Nephron (organoid): ENCODE data around the gene MPO.

Source experiments
- H3K27ac Mint-ChIP-seq, 3 experiments: 2 replicates each; pipeline ENCODE4 v1.8.0; 2020; ENCODE audit warnings: mixed read lengths in 3 of 3, mild to moderate bottlenecking in 2 of 3, moderate library complexity in 1 of 3
- H3K27me3 Mint-ChIP-seq: 2 replicates; pipeline ENCODE4 v1.8.0; 2021; ENCODE audit warnings: low read depth, mild to moderate bottlenecking, moderate library complexity, mixed read lengths
- H3K36me3 Mint-ChIP-seq: 2 replicates; pipeline ENCODE4 v1.8.0; 2020; ENCODE audit warnings: low read depth, mixed read lengths
- H3K4me1 Mint-ChIP-seq: 2 replicates; pipeline ENCODE4 v1.8.0; 2020; ENCODE audit warnings: mixed read lengths
- H3K4me3 Mint-ChIP-seq, 3 experiments: 2 replicates each; pipeline ENCODE4 v1.8.0; 2020; ENCODE audit warnings: mild to moderate bottlenecking in 3 of 3, mixed read lengths in 3 of 3, moderate library complexity in 2 of 3
- H3K9me3 Mint-ChIP-seq: 2 replicates; pipeline ENCODE4 v1.8.0; 2020; ENCODE audit warnings: mixed read lengths
- TF ChIP-seq, protein P1 (sequence below), 3 experiments: fragments of 200-600 bp; sonication (generic); IDR thresholded peaks; one replicate each; pipeline ENCODE4 v1.5.0; 2021; ENCODE audit warnings: antibody characterized with exemption in 3 of 3; ENCODE audit not compliant: unreplicated experiment in 3 of 3

The MPO gene, protein sequence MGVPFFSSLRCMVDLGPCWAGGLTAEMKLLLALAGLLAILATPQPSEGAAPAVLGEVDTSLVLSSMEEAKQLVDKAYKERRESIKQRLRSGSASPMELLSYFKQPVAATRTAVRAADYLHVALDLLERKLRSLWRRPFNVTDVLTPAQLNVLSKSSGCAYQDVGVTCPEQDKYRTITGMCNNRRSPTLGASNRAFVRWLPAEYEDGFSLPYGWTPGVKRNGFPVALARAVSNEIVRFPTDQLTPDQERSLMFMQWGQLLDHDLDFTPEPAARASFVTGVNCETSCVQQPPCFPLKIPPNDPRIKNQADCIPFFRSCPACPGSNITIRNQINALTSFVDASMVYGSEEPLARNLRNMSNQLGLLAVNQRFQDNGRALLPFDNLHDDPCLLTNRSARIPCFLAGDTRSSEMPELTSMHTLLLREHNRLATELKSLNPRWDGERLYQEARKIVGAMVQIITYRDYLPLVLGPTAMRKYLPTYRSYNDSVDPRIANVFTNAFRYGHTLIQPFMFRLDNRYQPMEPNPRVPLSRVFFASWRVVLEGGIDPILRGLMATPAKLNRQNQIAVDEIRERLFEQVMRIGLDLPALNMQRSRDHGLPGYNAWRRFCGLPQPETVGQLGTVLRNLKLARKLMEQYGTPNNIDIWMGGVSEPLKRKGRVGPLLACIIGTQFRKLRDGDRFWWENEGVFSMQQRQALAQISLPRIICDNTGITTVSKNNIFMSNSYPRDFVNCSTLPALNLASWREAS

GRCh38 chr17:58280480-58281217 is at the start of gene MPO:
Gene MPO (minus strand): TSS chr17:58280935. CDS start chr17:58280758, 177 bp downstream.
- TF ChIP-seq, protein P1, sequence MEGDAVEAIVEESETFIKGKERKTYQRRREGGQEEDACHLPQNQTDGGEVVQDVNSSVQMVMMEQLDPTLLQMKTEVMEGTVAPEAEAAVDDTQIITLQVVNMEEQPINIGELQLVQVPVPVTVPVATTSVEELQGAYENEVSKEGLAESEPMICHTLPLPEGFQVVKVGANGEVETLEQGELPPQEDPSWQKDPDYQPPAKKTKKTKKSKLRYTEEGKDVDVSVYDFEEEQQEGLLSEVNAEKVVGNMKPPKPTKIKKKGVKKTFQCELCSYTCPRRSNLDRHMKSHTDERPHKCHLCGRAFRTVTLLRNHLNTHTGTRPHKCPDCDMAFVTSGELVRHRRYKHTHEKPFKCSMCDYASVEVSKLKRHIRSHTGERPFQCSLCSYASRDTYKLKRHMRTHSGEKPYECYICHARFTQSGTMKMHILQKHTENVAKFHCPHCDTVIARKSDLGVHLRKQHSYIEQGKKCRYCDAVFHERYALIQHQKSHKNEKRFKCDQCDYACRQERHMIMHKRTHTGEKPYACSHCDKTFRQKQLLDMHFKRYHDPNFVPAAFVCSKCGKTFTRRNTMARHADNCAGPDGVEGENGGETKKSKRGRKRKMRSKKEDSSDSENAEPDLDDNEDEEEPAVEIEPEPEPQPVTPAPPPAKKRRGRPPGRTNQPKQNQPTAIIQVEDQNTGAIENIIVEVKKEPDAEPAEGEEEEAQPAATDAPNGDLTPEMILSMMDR (IDR thresholded peaks at IDR 0.05; ENCODE audit: unreplicated experiment in 3 of 3), result no peak
- Mint-ChIP-seq H3K4me1 (no peaks in the 10 kb centered on the region), H3K9me3 (no peaks in the 10 kb centered on the region), H3K27me3 (peaks cover 20% of the 10 kb centered on the region), H3K36me3 (no peaks in the 10 kb centered on the region), H3K4me3 (no peak within 1 kb of the TSS), H3K27ac (no peak within 1 kb of the TSS)

DNA sequence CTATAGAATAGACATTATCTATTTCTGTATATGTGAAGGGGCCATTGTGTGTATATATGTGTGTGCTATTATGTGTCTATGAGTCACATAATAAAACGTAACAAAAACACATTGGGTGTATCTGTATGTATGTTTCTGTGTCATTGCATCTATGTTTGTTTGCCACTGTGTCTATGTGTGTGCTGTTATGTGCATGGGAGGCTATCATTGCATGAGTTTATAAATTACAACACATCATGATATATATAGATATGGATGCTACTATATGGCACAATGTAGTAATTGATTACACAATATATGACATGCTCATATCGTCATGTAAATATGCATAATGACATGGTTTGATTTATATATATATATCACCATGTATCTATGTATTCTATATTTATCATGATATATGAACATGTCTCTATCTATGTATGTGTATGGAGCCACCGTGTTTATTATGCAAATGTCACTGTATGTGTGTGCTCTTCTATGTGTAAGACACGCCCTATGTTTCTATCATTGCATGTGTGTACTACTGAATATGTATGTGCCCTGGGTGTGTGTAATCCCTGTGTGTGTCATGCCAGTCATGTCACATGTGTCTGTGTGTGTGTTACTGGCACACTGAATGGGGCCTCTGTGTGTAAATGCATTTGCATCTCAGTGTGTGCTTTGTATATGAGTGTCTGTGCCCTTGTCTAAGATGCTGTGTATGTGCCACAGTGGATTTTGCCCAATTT is 49.2 kb upstream of the MPO start:
- Mint-ChIP-seq H3K4me1 (peaks cover 22% of the 10 kb centered on the region), H3K4me3 (no peak overlapping the region), H3K27me3 (no peaks in the 10 kb centered on the region), H3K36me3 (no peaks in the 10 kb centered on the region), H3K9me3 (no peaks in the 10 kb centered on the region), H3K27ac (no peak overlapping the region)
- TF ChIP-seq, protein P1 (IDR thresholded peaks at IDR 0.05; ENCODE audit: unreplicated experiment in 3 of 3), result no peak

DNA sequence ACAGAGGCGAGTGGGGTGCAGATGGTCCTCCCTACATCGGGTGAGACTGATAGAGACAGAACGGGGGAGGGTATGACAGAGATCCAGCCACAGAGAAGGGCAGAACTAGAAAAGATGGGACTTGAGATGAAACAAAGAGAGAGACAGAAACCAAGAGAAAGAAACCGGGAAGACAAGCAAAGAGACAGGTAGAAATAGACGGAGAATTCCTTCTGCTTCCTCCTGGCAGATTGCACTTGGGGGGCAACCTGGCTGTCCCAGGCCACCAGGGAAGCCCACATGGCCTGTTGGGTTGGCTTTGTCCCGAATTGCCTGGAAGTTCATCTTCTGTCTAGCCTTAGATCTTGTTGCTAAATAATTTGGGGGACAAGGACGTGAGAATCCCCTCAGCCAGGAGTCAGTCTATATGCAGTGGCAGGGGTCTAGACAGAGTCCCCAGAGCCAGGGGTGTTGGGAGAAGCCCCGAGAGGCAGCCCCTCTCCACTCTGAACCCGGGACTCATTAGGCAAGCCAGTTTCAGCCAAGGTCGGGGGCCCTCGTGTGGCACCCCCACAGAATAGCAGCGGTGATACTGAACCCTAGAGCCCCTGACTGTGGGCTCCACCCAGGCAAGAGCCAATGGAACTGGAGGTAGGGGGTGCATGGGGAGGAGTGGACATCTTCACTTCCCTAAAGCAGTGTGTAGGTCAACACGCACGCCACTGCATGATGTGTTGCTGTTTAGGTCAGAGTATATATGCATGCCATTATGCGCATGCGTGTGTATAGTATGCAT is 48.5 kb upstream of the MPO start:
- TF ChIP-seq, protein P1 (IDR thresholded peaks at IDR 0.05; ENCODE audit: unreplicated experiment in 3 of 3), result no peak
- Mint-ChIP-seq H3K4me3 (peak overlapping the region; percentile 65 to 72 (median 67)), H3K4me1 (peaks cover 23% of the 10 kb centered on the region), H3K27ac (no peak overlapping the region), H3K36me3 (no peaks in the 10 kb centered on the region), H3K9me3 (no peaks in the 10 kb centered on the region), H3K27me3 (no peaks in the 10 kb centered on the region)

- Mint-ChIP-seq H3K27me3 (peaks cover 4% of the 10 kb centered on the region), H3K27ac (peak within 1 kb of the TSS in 2 of 3 experiments; percentile 26 to 36), H3K9me3 (no peaks in the 10 kb centered on the region), H3K4me3 (peak within 1 kb of the TSS; percentile 65 to 72 (median 67)), H3K4me1 (peaks cover 23% of the 10 kb centered on the region), H3K36me3 (no peaks in the 10 kb centered on the region)
- TF ChIP-seq, protein P1 (IDR thresholded peaks at IDR 0.05; ENCODE audit: unreplicated experiment in 3 of 3), result no peak
These were observed 47.7 kb upstream of the MPO start, which contains the start of gene TSPOAP1 for GRCh38 chr17:58328195-58329034. Gene TSPOAP1 (minus strand): TSS chr17:58328795. CDS start chr17:58327920, 875 bp downstream.
